Breast epithelium (tissue), 3 donors: ENCODE measurements around the gene DEPDC4.

Source experiments
- CTCF ChIP-seq, 3 donors: fragments of 450-650 bp; IDR thresholded peaks; one replicate each; pipeline ENCODE4 v1.5.1; 2016 to 2017; ENCODE audit warnings: antibody characterized with exemption in 3 of 3, mild to moderate bottlenecking in 3 of 3, moderate library complexity in 3 of 3
- POLR2A ChIP-seq: fragments of 450-650 bp; IDR thresholded peaks from one replicate; pipeline ENCODE4 v1.6.1; 2016; ENCODE audit warnings: antibody characterized with exemption, mild to moderate bottlenecking, moderate library complexity
- POLR2AphosphoS5 ChIP-seq, 3 donors: sonication (generic); formaldehyde crosslinking; IDR thresholded peaks; one replicate each; pipeline ENCODE4 v1.6.1; 2017; ENCODE audit warnings: antibody characterized with exemption in 3 of 3

- no peak for TF ChIP-seq POLR2A
- TF ChIP-seq CTCF (IDR thresholded peaks at IDR 0.05), result no peak
- no peak for TF ChIP-seq POLR2AphosphoS5 (IDR thresholded peaks at IDR 0.05)
These were observed 47.4 kb downstream of the DEPDC4 start for GRCh38 chr12:100219328-100220109.
